Endothelial cell of umbilical vein (primary cell): Measurements from ENCODE around the gene MS4A15. TPM values are rescaled to one million over a fixed set of nuclear protein-coding genes. Genes with fewer than 3 reads are reported as not detected.

ENCODE experiments used
- BruUV-seq: library from RNA; stranded (reverse); fragments of 400-500 nt; replicated peaks from 2 replicates; lab custom pipeline; 2021; lab: Mats Ljungman, UMichigan
- CTCF ChIA-PET: fragments of 300-600, 350-600 bp; sonication (Branson Sonifier 250); formaldehyde crosslinking; loops from one replicate; lab custom pipeline; 2021; ENCODE audit warnings: antibody characterized with exemption, inconsistent platforms; lab: Charles Lee
- POLR2A ChIA-PET: fragments of 300-600, 350-600 bp; sonication (Branson Sonifier 250); formaldehyde crosslinking; loops from one replicate; lab custom pipeline; 2021; ENCODE audit warnings: antibody characterized with exemption, inconsistent platforms; lab: Charles Lee
- DNase-seq: peaks from one replicate; pipeline ENCODE4 v3.0.0-alpha.2; 2011; ENCODE audit warnings: low read depth, low spot score
- FAIRE-seq: peaks from 2 replicates; lab custom pipeline; 2011; peaks lifted over from hg19 to GRCh38; lab: Jason Lieb, UNC
- H2AFZ ChIP-seq: 2 replicates; pipeline ENCODE4 v1.6.0; 2012; ENCODE audit warnings: low read depth, low read length, control low read depth, inconsistent platforms
- H3K27ac ChIP-seq: 2 replicates; pipeline ENCODE4 v1.5.1; 2011; ENCODE audit warnings: low read depth, mild to moderate bottlenecking, control low read depth, low read length, moderate library complexity; ENCODE audit not compliant: insufficient read depth
- H3K27me3 ChIP-seq, 2 experiments: 2 replicates each; pipeline versions ENCODE4 v1.6.0 to v1.6.1; 2011; ENCODE audit warnings: low read length in 2 of 2, mixed read lengths in 1 of 2; ENCODE audit not compliant: control insufficient read depth in 2 of 2, insufficient read depth in 2 of 2
- H3K36me3 ChIP-seq, 2 experiments: 2 replicates in 1 of 2; 3 replicates in 1 of 2; pipeline ENCODE4 v1.5.1; 2011; ENCODE audit warnings: low read length in 2 of 2, mild to moderate bottlenecking in 1 of 2, moderate library complexity in 1 of 2; ENCODE audit not compliant: control insufficient read depth in 2 of 2, insufficient read depth in 2 of 2; ENCODE audit errors: extremely low read depth in 1 of 2
- H3K4me1 ChIP-seq: 3 replicates; pipeline ENCODE4 v1.5.1; 2011; ENCODE audit warnings: mild to moderate bottlenecking, low read length; ENCODE audit not compliant: control insufficient read depth, insufficient read depth; ENCODE audit errors: extremely low read depth
- H3K4me2 ChIP-seq: 2 replicates; pipeline ENCODE4 v1.6.1; 2011; ENCODE audit warnings: low read length, control low read depth, mixed read lengths; ENCODE audit not compliant: insufficient read depth
- H3K4me3 ChIP-seq, 3 experiments: fragments of 200-600 bp in 1 of 3; sonication (generic), shearing (Covaris generic) in 1 of 3; replicated peaks in 1 of 3; 2 replicates each; pipeline ENCODE4 v1.5.1; 2011 to 2016; ENCODE audit warnings: control low read depth in 3 of 3, low read length in 3 of 3, mild to moderate bottlenecking in 2 of 3, inconsistent platforms in 1 of 3, low read depth in 1 of 3, moderate library complexity in 1 of 3; ENCODE audit not compliant: insufficient read depth in 1 of 3
- H3K79me2 ChIP-seq: 2 replicates; pipeline ENCODE4 v1.6.0; 2012; ENCODE audit warnings: low read length, inconsistent platforms; ENCODE audit not compliant: control insufficient read depth, insufficient read depth
- H3K9ac ChIP-seq: replicated peaks from 2 replicates; pipeline ENCODE3; 2011; ENCODE audit warnings: low read length, control low read depth; ENCODE audit not compliant: insufficient read depth; ENCODE audit errors: extremely low read depth
- H3K9me1 ChIP-seq: replicated peaks from 3 replicates; pipeline ENCODE4 v1.6.0; 2011; ENCODE audit warnings: mild to moderate bottlenecking, low read length; ENCODE audit not compliant: control insufficient read depth, insufficient read depth; ENCODE audit errors: extremely low read depth
- H3K9me3 ChIP-seq: replicated peaks from 2 replicates; pipeline ENCODE4 v1.5.1; 2012; ENCODE audit warnings: low read length, inconsistent platforms; ENCODE audit not compliant: control insufficient read depth, insufficient read depth
- H4K20me1 ChIP-seq: replicated peaks from 2 replicates; pipeline ENCODE3; 2011; ENCODE audit warnings: mild to moderate bottlenecking, low read length; ENCODE audit not compliant: control insufficient read depth, insufficient read depth; ENCODE audit errors: extremely low read depth
- EZH2 ChIP-seq: IDR thresholded peaks from 2 replicates; pipeline ENCODE4 v1.6.1; 2012; ENCODE audit warnings: borderline replicate concordance, low read depth, mild to moderate bottlenecking, moderate library complexity, low read length, inconsistent platforms; ENCODE audit not compliant: severe bottlenecking
- FOS ChIP-seq: IDR thresholded peaks from 2 replicates; pipeline ENCODE4 v1.6.1; 2011; ENCODE audit warnings: mild to moderate bottlenecking, low read length, moderate library complexity, borderline replicate concordance; ENCODE audit not compliant: insufficient read depth
- GATA2 ChIP-seq: IDR thresholded peaks from 2 replicates; pipeline ENCODE4 v1.7.0; 2011; ENCODE audit warnings: low read depth, mild to moderate bottlenecking, moderate library complexity, mixed read lengths, low read length; ENCODE audit not compliant: insufficient read length, insufficient read depth
- JUN ChIP-seq: IDR thresholded peaks from 2 replicates; pipeline ENCODE4 v1.6.1; 2011; ENCODE audit warnings: borderline replicate concordance, low read depth; ENCODE audit not compliant: insufficient read length, insufficient read depth
- MAX ChIP-seq: IDR thresholded peaks from 2 replicates; pipeline ENCODE4 v1.6.1; 2011; ENCODE audit not compliant: insufficient read depth, insufficient read length
- MYC ChIP-seq: IDR thresholded peaks from one replicate; pipeline ENCODE4 v1.6.1; 2011; ENCODE audit warnings: mild to moderate bottlenecking, low read depth, low read length
- POLR2A ChIP-seq: IDR thresholded peaks from 2 replicates; pipeline ENCODE4 v1.6.1; 2012; ENCODE audit warnings: low read depth, mild to moderate bottlenecking, control low read depth, low read length
- POLR2AphosphoS5 ChIP-seq: IDR thresholded peaks from 2 replicates; pipeline ENCODE4 v1.6.1; 2012; ENCODE audit warnings: low read depth, mild to moderate bottlenecking, control low read depth, low read length, moderate library complexity; ENCODE audit not compliant: insufficient read depth
- dilution Hi-C: fragments of 300-500 bp; cut with MboI; formaldehyde crosslinking; loops from one replicate; pipeline ENCODE4 v1.15.0; 2019; ENCODE audit warnings: low sequenced_read_pairs; ENCODE audit not compliant: extremely low pct_ligation_motif_present
- intact Hi-C: fragments of 100-400 bp; cut with micrococcal nuclease; formaldehyde crosslinking; loops from one replicate; pipeline ENCODE4 v1.10.0; 2022
- polyA plus RNA-seq, 4 experiments: library from polyadenylated mRNA; depleted of rRNA in 3 of 4; stranded (reverse) in 3 of 4; unstranded in 1 of 4; fragments of >200 nt; gene quantifications; 2 replicates each; pipeline versions ENCODE4 v1.2.1 to v1.2.3, GENCODE V29; 2011 to 2012; ENCODE audit warnings: missing spikeins in 1 of 4
- total RNA-seq: library from RNA; stranded (reverse); gene quantifications from 2 replicates; pipeline ENCODE4 v1.2.3, GENCODE V29; 2021
- TF ChIP-seq, protein P1 (sequence below), 2 donors: IDR thresholded peaks; 1 replicate in 1 of 2; 2 replicates in 1 of 2; pipeline ENCODE4 v1.5.1; 2011; ENCODE audit warnings: low read length in 2 of 2, mild to moderate bottlenecking in 2 of 2, moderate library complexity in 2 of 2, control low read depth in 1 of 2, inconsistent platforms in 1 of 2, low read depth in 1 of 2; ENCODE audit not compliant: insufficient read depth in 1 of 2; ENCODE audit errors: extremely low read depth in 1 of 2

MS4A15 gene
- total and polyA plus RNA-seq, 2 donors (not counting 3 experiments of a cell fraction or from before 2014, with no cell fraction given), result not detected

GRCh38 chr11:60719391-60719790 lies 37.3 kb upstream of the MS4A15 start:
- no peaks in the 10 kb centered on the region for H3K4me1 ChIP-seq
- no peaks in the 10 kb centered on the region for H3K79me2 ChIP-seq
- H3K9ac ChIP-seq, result no peak overlapping the region
- no peak overlapping the region for H3K27ac ChIP-seq
- POLR2A ChIA-PET, result no interaction called here
- FAIRE-seq (no peak), DNase-seq (no peak)
- no peaks in the 10 kb centered on the region for H3K9me3 ChIP-seq
- no peaks in the 10 kb centered on the region for H3K9me1 ChIP-seq
- H3K4me3 ChIP-seq, result no peak overlapping the region
- CTCF ChIA-PET, result no interaction called here
- TF ChIP-seq, protein P1, sequence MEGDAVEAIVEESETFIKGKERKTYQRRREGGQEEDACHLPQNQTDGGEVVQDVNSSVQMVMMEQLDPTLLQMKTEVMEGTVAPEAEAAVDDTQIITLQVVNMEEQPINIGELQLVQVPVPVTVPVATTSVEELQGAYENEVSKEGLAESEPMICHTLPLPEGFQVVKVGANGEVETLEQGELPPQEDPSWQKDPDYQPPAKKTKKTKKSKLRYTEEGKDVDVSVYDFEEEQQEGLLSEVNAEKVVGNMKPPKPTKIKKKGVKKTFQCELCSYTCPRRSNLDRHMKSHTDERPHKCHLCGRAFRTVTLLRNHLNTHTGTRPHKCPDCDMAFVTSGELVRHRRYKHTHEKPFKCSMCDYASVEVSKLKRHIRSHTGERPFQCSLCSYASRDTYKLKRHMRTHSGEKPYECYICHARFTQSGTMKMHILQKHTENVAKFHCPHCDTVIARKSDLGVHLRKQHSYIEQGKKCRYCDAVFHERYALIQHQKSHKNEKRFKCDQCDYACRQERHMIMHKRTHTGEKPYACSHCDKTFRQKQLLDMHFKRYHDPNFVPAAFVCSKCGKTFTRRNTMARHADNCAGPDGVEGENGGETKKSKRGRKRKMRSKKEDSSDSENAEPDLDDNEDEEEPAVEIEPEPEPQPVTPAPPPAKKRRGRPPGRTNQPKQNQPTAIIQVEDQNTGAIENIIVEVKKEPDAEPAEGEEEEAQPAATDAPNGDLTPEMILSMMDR (IDR thresholded peaks at IDR 0.05; ENCODE audit: extremely low read depth in 1 of 2, insufficient read depth in 1 of 2, low read depth in 1 of 2, low read length in 2 of 2), result no peak
- no peak for TF ChIP-seq POLR2AphosphoS5
- TF ChIP-seq POLR2A, result no peak
- no peak for TF ChIP-seq JUN
- no peak for TF ChIP-seq MAX
- TF ChIP-seq FOS, result no peak
- TF ChIP-seq MYC, result no peak
- no peak for TF ChIP-seq EZH2
- no peak for TF ChIP-seq GATA2
- H4K20me1 ChIP-seq, result no peaks in the 10 kb centered on the region
- no peaks in the 10 kb centered on the region for H3K36me3 ChIP-seq
- H3K27me3 ChIP-seq, result no peaks in the 10 kb centered on the region
- dilution Hi-C loops, result no loop called here
- intact Hi-C loops, result no loop called here
- BruUV-seq, result no TSS peak
- H2AFZ ChIP-seq, result no peak overlapping the region
- H3K4me2 ChIP-seq, result no peak overlapping the region
